Caco-2 (cell line): Measurements from ENCODE around the gene BCR. TPM values are rescaled to one million over a fixed set of nuclear protein-coding genes. Genes with fewer than 3 reads are reported as not detected.

ENCODE experiments used
- total RNA-seq: library from RNA; stranded (reverse); gene quantifications from 2 replicates; pipeline ENCODE4 v1.2.3, GENCODE V29; 2022

BCR gene
- total RNA-seq, 1 experiment from 2014 or later: 87.4 TPM

Other genes starting within 250 kb of the BCR start
- 0.48 and 0.95 TPM in 2 replicates for gene GNAZ, start 110.0 kb upstream of the BCR start, total RNA-seq
- gene RSPH14, start 38.5 kb upstream of the BCR start, total RNA-seq: 0.68 and 1.2 TPM in 2 replicates
- gene RAB36, start 35.0 kb upstream of the BCR start, total RNA-seq: 0.52 and 0.97 TPM in 2 replicates